Osteoblast (primary cell): ENCODE results near the gene PRRT1B. TPM values are rescaled to one million over a fixed set of nuclear protein-coding genes. Genes with fewer than 3 reads are reported as not detected.
"Not testable (repeated sequence)": the region's sequence is repeated elsewhere in the genome, so short reads cannot be mapped to it uniquely, and the experiment has no call there.

Experiments
- DNase-seq: peaks from one replicate; pipeline ENCODE4 v3.0.0; 2011; ENCODE audit warnings: low spot score, mixed read lengths; ENCODE audit not compliant: insufficient read length; ENCODE audit errors: missing footprints
- H2AFZ ChIP-seq: 2 replicates; pipeline ENCODE4 v1.6.0; 2011; ENCODE audit warnings: mild to moderate bottlenecking, low read length
- H3K27ac ChIP-seq: 2 replicates; pipeline ENCODE4 v1.5.1; 2011; ENCODE audit warnings: mild to moderate bottlenecking, low read depth, low read length, moderate library complexity
- H3K27me3 ChIP-seq: 2 replicates; pipeline ENCODE4 v1.6.0; 2012; ENCODE audit warnings: mild to moderate bottlenecking, control low read depth, inconsistent platforms, low read length, moderate library complexity; ENCODE audit not compliant: insufficient read depth
- H3K36me3 ChIP-seq: 2 replicates; pipeline ENCODE4 v1.5.1; 2011; ENCODE audit warnings: mild to moderate bottlenecking, low read length, control low read depth, moderate library complexity; ENCODE audit not compliant: insufficient read depth
- H3K4me1 ChIP-seq: 2 replicates; pipeline ENCODE4 v1.5.1; 2011; ENCODE audit warnings: mild to moderate bottlenecking, low read length, control low read depth, moderate library complexity; ENCODE audit not compliant: insufficient read depth
- H3K4me2 ChIP-seq: 2 replicates; pipeline ENCODE4 v1.6.0; 2011; ENCODE audit warnings: mild to moderate bottlenecking, low read length; ENCODE audit not compliant: insufficient read depth
- H3K4me3 ChIP-seq: fragments of 200-600 bp; sonication (generic); 3 replicates; pipeline ENCODE4 v1.5.1; 2012; ENCODE audit warnings: mild to moderate bottlenecking, low read length, inconsistent platforms; ENCODE audit not compliant: insufficient read depth
- H3K79me2 ChIP-seq: 2 replicates; pipeline ENCODE4 v1.6.0; 2012; ENCODE audit warnings: mild to moderate bottlenecking, low read length, control low read depth, inconsistent platforms; ENCODE audit not compliant: insufficient read depth
- H3K9me3 ChIP-seq: 2 replicates; pipeline ENCODE4 v1.5.1; 2011; ENCODE audit warnings: low read depth, low read length, control low read depth
- H4K20me1 ChIP-seq: 2 replicates; pipeline ENCODE4 v1.6.0; 2012; ENCODE audit warnings: mild to moderate bottlenecking, low read length, control low read depth; ENCODE audit not compliant: insufficient read depth
- total RNA-seq: library from RNA; depleted of rRNA; stranded (reverse); fragments of >200 nt; gene quantifications from 2 replicates; pipeline ENCODE4 v1.2.3, GENCODE V29; 2012
- TF ChIP-seq, protein P1 (sequence below): IDR thresholded peaks from 2 replicates; pipeline ENCODE4 v1.5.1; 2011; ENCODE audit warnings: mild to moderate bottlenecking, low read depth, low read length, moderate library complexity; ENCODE audit errors: extremely low read depth

PRRT1B gene
- total RNA-seq, 1 donor = not detected

DNA sequence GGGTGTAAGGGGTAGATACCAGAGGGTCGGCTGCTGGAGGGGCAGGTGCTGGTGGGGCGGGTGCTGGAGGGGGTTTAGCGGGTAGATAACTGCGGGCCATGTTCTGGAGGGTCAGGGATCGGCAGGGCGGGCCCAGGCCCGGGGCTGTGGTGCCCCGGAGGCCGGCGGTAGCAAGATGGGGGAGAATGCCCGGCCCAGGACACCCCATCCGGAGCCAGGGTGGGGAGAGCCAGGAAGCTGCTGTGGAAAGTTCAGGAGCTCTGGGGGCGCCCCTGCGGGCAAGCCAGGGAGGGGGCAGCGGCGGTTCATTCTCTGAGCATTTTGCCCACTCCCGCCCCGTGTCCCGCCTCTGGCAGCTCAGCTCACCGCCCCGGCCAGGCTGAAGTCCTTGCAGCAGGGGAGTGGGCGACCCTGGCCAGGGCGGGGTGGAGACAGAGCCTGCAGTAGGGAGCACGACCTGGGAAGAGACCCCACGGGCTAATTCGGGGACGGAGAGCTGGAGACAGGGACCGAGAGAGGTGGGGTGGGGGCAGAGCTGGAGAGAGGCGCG, 538 bp downstream of the PRRT1B start:
- TF ChIP-seq, protein P1, sequence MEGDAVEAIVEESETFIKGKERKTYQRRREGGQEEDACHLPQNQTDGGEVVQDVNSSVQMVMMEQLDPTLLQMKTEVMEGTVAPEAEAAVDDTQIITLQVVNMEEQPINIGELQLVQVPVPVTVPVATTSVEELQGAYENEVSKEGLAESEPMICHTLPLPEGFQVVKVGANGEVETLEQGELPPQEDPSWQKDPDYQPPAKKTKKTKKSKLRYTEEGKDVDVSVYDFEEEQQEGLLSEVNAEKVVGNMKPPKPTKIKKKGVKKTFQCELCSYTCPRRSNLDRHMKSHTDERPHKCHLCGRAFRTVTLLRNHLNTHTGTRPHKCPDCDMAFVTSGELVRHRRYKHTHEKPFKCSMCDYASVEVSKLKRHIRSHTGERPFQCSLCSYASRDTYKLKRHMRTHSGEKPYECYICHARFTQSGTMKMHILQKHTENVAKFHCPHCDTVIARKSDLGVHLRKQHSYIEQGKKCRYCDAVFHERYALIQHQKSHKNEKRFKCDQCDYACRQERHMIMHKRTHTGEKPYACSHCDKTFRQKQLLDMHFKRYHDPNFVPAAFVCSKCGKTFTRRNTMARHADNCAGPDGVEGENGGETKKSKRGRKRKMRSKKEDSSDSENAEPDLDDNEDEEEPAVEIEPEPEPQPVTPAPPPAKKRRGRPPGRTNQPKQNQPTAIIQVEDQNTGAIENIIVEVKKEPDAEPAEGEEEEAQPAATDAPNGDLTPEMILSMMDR = no peak
- H3K27ac ChIP-seq = no peak overlapping the region
- no peak overlapping the region for H3K4me2 ChIP-seq
- H2AFZ ChIP-seq = no peak overlapping the region
- no peaks in the 10 kb centered on the region for H3K4me1 ChIP-seq
- H3K36me3 ChIP-seq = no peaks in the 10 kb centered on the region
- H4K20me1 ChIP-seq = no peaks in the 10 kb centered on the region
- H3K27me3 ChIP-seq = peaks cover 61% of the 10 kb centered on the region
- peaks cover 9% of the 10 kb centered on the region for H3K9me3 ChIP-seq
- peak; percentile 74 for DNase-seq
- H3K4me3 ChIP-seq = no peak overlapping the region
- H3K79me2 ChIP-seq = no peaks in the 10 kb centered on the region

DNA sequence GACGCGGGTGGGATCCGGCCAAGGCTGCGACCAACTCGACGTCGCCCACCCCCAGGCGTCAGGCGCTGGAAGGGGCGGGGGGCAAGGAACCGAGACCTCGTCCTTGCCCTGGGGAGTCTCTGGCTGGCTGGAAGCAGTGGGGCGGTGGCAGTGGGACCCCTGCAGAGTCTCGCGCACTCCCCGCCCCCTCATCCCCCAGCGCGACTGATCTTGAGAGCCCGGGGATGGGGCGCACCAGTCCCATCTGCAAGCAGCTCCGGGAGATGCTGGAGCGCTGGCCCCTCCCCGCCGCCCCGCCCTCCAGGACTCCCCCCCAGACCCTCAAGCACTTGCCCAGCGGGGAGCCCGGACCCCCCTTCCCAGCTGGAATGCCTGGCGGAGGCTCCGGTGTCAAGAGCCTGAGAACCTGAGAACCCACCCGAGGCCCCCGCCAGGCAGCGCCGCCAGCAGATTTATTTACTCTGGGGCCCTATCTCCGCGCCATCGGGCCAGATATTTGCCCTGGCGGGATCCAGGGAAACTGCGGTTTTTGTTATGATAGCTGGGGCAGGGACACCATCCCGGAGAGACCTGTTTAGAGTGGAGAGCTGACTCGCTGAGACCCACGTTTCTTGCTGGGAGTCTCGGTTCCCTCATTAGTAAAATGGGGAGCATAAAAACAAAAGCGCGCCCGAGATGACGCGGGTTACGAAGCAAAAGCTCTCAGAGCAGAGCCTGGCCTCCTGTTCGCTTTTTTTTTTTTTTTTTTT, 1.2 kb downstream of the PRRT1B start:
- DNase-seq = peak; percentile 90

DNA sequence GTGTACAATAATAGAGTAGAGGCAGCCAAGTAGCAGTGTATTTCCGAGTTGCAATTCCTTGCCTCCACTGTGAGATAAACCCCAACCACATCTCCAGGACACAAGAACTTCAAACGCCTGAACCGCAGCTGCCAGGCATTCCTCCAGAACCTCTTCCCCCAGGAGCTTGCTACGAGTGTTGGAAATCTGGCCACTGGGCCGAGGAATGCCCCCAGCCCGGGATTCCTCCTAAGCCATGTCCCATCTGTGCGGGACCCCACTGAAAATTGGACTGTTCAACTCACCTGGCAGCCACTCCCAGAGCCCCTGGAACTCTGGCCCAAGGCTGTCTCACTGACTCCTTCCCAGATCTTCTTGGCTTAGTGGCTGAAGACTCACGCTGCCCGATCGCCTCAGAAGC, 3.9 kb downstream of the PRRT1B start:
- not testable (repeated sequence) for DNase-seq, H3K36me3 ChIP-seq

More for the DNA sequence above, 1.2 kb downstream of the PRRT1B start:
- Histone ChIP-seq H3K36me3 (no peaks in the 10 kb centered on the region), H4K20me1 (no peaks in the 10 kb centered on the region), H3K79me2 (no peaks in the 10 kb centered on the region), H2AFZ (peak overlapping the region; percentile 65), H3K9me3 (peaks cover 9% of the 10 kb centered on the region), H3K27me3 (peaks cover 61% of the 10 kb centered on the region), H3K4me3 (peak overlapping the region; percentile 62), H3K4me1 (no peaks in the 10 kb centered on the region), H3K4me2 (peak overlapping the region; percentile 78), H3K27ac (no peak overlapping the region)
- TF ChIP-seq, protein P1 = no peak

DNA sequence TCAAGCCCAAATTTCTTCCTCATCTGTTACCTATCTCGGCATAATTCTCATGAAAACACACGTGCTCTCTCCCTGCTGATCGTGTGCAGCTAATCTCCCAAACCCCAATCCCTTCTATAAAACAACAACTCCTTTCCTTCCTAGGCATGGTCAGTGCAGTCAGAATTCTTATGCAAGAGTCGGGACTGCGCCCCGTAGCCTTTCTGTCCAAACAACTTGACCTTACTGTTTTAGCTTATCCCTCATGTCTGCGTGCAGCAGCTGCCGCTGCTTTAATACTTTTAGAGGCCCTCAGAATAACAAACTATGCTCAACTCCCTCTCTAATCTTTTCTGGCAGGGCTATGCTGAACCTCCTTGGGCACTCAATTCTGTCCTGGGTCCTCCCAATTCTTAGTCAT, 5.1 kb downstream of the PRRT1B start:
- not testable (repeated sequence) for H3K27ac ChIP-seq, H3K79me2 ChIP-seq, H3K9me3 ChIP-seq, H4K20me1 ChIP-seq, H3K36me3 ChIP-seq, DNase-seq, H3K4me1 ChIP-seq, H2AFZ ChIP-seq, H3K4me3 ChIP-seq, H3K4me2 ChIP-seq
- H3K27me3 ChIP-seq = peaks cover 66% of the 10 kb centered on the region

More for the DNA sequence above, 3.9 kb downstream of the PRRT1B start:
- H3K27me3 ChIP-seq = peaks cover 70% of the 10 kb centered on the region
- H3K9me3 ChIP-seq, H4K20me1 ChIP-seq, H2AFZ ChIP-seq, H3K79me2 ChIP-seq, H3K4me1 ChIP-seq, H3K27ac ChIP-seq, H3K4me3 ChIP-seq, H3K4me2 ChIP-seq: not testable (repeated sequence)

DNA sequence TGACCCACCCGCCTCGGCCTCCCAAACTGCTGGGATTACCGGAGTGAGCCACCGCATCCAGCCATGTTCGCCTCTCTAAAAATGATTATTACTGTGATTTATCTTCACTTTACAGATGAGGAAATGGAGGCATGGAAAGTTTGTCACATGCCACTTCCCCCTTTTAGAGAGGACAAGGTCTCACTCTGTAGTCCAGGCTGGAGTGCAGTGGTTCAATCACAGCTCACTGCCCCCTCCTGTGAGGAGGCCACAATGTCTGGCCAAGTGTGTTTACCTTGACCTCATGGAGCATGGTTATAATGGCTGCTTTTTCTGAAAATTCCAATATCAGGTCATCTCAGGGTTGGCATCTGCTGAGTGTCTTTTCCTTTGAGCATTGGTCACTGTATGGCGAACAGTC, 6.7 kb downstream of the PRRT1B start:
- H4K20me1 ChIP-seq = no peaks in the 10 kb centered on the region
- H3K79me2 ChIP-seq = no peaks in the 10 kb centered on the region
- H3K4me1 ChIP-seq = no peaks in the 10 kb centered on the region
- H3K27me3 ChIP-seq = peaks cover 56% of the 10 kb centered on the region
- no peak overlapping the region for H2AFZ ChIP-seq
- H3K36me3 ChIP-seq = no peaks in the 10 kb centered on the region
- DNase-seq = peak; percentile 39
- peaks cover 2% of the 10 kb centered on the region for H3K9me3 ChIP-seq
- no peak overlapping the region for H3K4me3 ChIP-seq
- no peak overlapping the region for H3K4me2 ChIP-seq
- TF ChIP-seq, protein P1 = no peak
- H3K27ac ChIP-seq = no peak overlapping the region
